DOHH2 (cell line): Measurements from ENCODE around the gene TPRN.

Source experiments
- H3F3A ChIP-seq: fragments of 200-600 bp; sonication (generic), shearing (Covaris generic); 2 replicates; pipeline ENCODE4 v1.6.0; 2016; ENCODE audit warnings: antibody characterized with exemption, mild to moderate bottlenecking; ENCODE audit not compliant: control insufficient read depth, insufficient read depth
- H3K27ac ChIP-seq: fragments of 200-600 bp; sonication (generic); 2 replicates; pipeline ENCODE4 v1.5.1; 2014; ENCODE audit warnings: low read depth, mild to moderate bottlenecking, low read length, moderate library complexity
- H3K27me3 ChIP-seq: fragments of 200-600 bp; sonication (generic); 2 replicates; pipeline ENCODE4 v1.6.1; 2014; ENCODE audit warnings: mild to moderate bottlenecking, low read length, mixed read lengths; ENCODE audit not compliant: control insufficient read depth
- H3K36me3 ChIP-seq: fragments of 200-600 bp; sonication (generic); 2 replicates; pipeline ENCODE4 v1.6.1; 2014; ENCODE audit warnings: mild to moderate bottlenecking, low read length, moderate library complexity, mixed read lengths; ENCODE audit not compliant: control insufficient read depth
- H3K4me1 ChIP-seq: fragments of 200-600 bp; sonication (generic); 2 replicates; pipeline ENCODE4 v1.6.1; 2014; ENCODE audit warnings: mild to moderate bottlenecking, low read length, mixed read lengths; ENCODE audit not compliant: control insufficient read depth
- H3K4me2 ChIP-seq: fragments of 200-600 bp; sonication (generic); 2 replicates; pipeline ENCODE4 v1.6.0; 2014; ENCODE audit warnings: mild to moderate bottlenecking, low read length, moderate library complexity
- H3K4me3 ChIP-seq: fragments of 200-600 bp; sonication (generic); 2 replicates; pipeline ENCODE4 v1.5.1; 2014; ENCODE audit warnings: mild to moderate bottlenecking, low read length, mixed read lengths
- H3K79me2 ChIP-seq: fragments of 200-600 bp; sonication (generic); 2 replicates; pipeline ENCODE4 v1.6.1; 2014; ENCODE audit warnings: mild to moderate bottlenecking, low read length, mixed read lengths; ENCODE audit not compliant: control insufficient read depth
- H3K9me2 ChIP-seq: fragments of 200-600 bp; sonication (generic); replicated peaks from 2 replicates; pipeline ENCODE4 v1.6.1; 2014; ENCODE audit warnings: mild to moderate bottlenecking, low read length, mixed read lengths; ENCODE audit not compliant: control insufficient read depth
- H3K9me3 ChIP-seq: fragments of 200-600 bp; sonication (generic); 2 replicates; pipeline ENCODE4 v1.6.1; 2014; ENCODE audit warnings: antibody characterized with exemption, low read length, mixed read lengths; ENCODE audit not compliant: control insufficient read depth, insufficient read depth
- H4K20me1 ChIP-seq: fragments of 200-600 bp; sonication (generic); 2 replicates; pipeline ENCODE4 v1.6.0; 2014; ENCODE audit warnings: low read depth, mild to moderate bottlenecking, antibody characterized with exemption, low read length, moderate library complexity; ENCODE audit not compliant: control insufficient read depth, insufficient read depth
- CTCF ChIP-seq: fragments of 200-600 bp; sonication (generic); IDR thresholded peaks from one replicate; pipeline ENCODE4 v1.5.1; 2014; ENCODE audit warnings: antibody characterized with exemption, mild to moderate bottlenecking, low read depth, low read length; ENCODE audit not compliant: poor library complexity, severe bottlenecking
- EZH2phosphoT487 ChIP-seq: fragments of 200-600 bp; sonication (generic); IDR thresholded peaks from 2 replicates; pipeline ENCODE4 v1.6.1; 2017; ENCODE audit warnings: borderline replicate concordance, mild to moderate bottlenecking, antibody characterized with exemption, low read length, moderate library complexity, mixed read lengths

The TPRN gene

GRCh38 chr9:137163805-137164204 lies 36.7 kb downstream of the TPRN start:
- H3K4me2 ChIP-seq, result no peak overlapping the region
- no peaks in the 10 kb centered on the region for H3K9me2 ChIP-seq
- no peak for TF ChIP-seq CTCF
- TF ChIP-seq EZH2phosphoT487, result no peak
- no peaks in the 10 kb centered on the region for H3K79me2 ChIP-seq
- peaks cover 17% of the 10 kb centered on the region for H3K4me1 ChIP-seq
- no peaks in the 10 kb centered on the region for H3K36me3 ChIP-seq
- peaks cover 33% of the 10 kb centered on the region for H3K27me3 ChIP-seq
- no peak overlapping the region for H3K27ac ChIP-seq
- H3K4me3 ChIP-seq, result no peak overlapping the region
- no peaks in the 10 kb centered on the region for H3K9me3 ChIP-seq
- no peaks in the 10 kb centered on the region for H3F3A ChIP-seq
- no peaks in the 10 kb centered on the region for H4K20me1 ChIP-seq

- H3K9me2 ChIP-seq, result no peaks in the 10 kb centered on the region
- H3K27me3 ChIP-seq, result peaks cover 33% of the 10 kb centered on the region
- H3K4me1 ChIP-seq, result peaks cover 19% of the 10 kb centered on the region
- H3K4me2 ChIP-seq, result no peak overlapping the region
- TF ChIP-seq EZH2phosphoT487 (no peak), CTCF (no peak)
- no peaks in the 10 kb centered on the region for H3F3A ChIP-seq
- no peak overlapping the region for H3K4me3 ChIP-seq
- no peaks in the 10 kb centered on the region for H3K36me3 ChIP-seq
- H3K9me3 ChIP-seq, result no peaks in the 10 kb centered on the region
- H3K79me2 ChIP-seq, result no peaks in the 10 kb centered on the region
- no peaks in the 10 kb centered on the region for H4K20me1 ChIP-seq
- no peak overlapping the region for H3K27ac ChIP-seq
These were observed 37.2 kb downstream of the TPRN start for GRCh38 chr9:137163365-137163715.

- no peaks in the 10 kb centered on the region for H3K36me3 ChIP-seq
- no peak for TF ChIP-seq EZH2phosphoT487
- TF ChIP-seq CTCF, result no peak
- no peaks in the 10 kb centered on the region for H3K9me3 ChIP-seq
- H3K27me3 ChIP-seq, result peaks cover 32% of the 10 kb centered on the region
- H3K9me2 ChIP-seq, result no peaks in the 10 kb centered on the region
- H3K27ac ChIP-seq, result no peak overlapping the region
- peaks cover 25% of the 10 kb centered on the region for H3K4me1 ChIP-seq
- H3F3A ChIP-seq, result no peaks in the 10 kb centered on the region
- no peak overlapping the region for H3K4me3 ChIP-seq
- no peaks in the 10 kb centered on the region; the same call in 1 of the 2 replicates for H4K20me1 ChIP-seq
- H3K4me2 ChIP-seq, result no peak overlapping the region
- no peaks in the 10 kb centered on the region for H3K79me2 ChIP-seq
These were observed 37.8 kb downstream of the TPRN start for GRCh38 chr9:137162505-137163364.
